NCI-H1048 (cell line): ENCODE results near the gene C10orf71.

Experiments used
- DNase-seq: peaks from one replicate; lab custom pipeline; 2025; lab: John Stamatoyannopoulos, UW

C10orf71 gene

GRCh38 chr10:49361735-49362568 is 63.0 kb downstream of the C10orf71 start:
- no peak for DNase-seq

- DNase-seq = no peak
Observed at GRCh38 chr10:49362596-49363260, 63.8 kb downstream of the C10orf71 start.

- DNase-seq = no peak
Observed at GRCh38 chr10:49363309-49364031, 64.5 kb downstream of the C10orf71 start.

GRCh38 chr10:49364051-49364450 is 65.1 kb downstream of the C10orf71 start:
- no peak for DNase-seq

GRCh38 chr10:49364747-49365146 is 65.8 kb downstream of the C10orf71 start:
- DNase-seq = no peak

- no peak for DNase-seq
Observed at GRCh38 chr10:49365275-49365674, 66.3 kb downstream of the C10orf71 start.

- no peak for DNase-seq
Observed at GRCh38 chr10:49365675-49366415, 66.9 kb downstream of the C10orf71 start.

- no peak for DNase-seq
Observed at GRCh38 chr10:49366460-49366859, 67.5 kb downstream of the C10orf71 start.

- no peak for DNase-seq
Observed at GRCh38 chr10:49367600-49367999, 68.6 kb downstream of the C10orf71 start.

GRCh38 chr10:49368256-49368655 is 69.3 kb downstream of the C10orf71 start:
- DNase-seq = no peak

- DNase-seq = no peak
Observed at GRCh38 chr10:49369216-49370162, 70.5 kb downstream of the C10orf71 start.

- no peak for DNase-seq
Observed at GRCh38 chr10:49370326-49371100, 71.5 kb downstream of the C10orf71 start.

- DNase-seq = no peak
Observed at GRCh38 chr10:49371967-49372366, 73.0 kb downstream of the C10orf71 start.

GRCh38 chr10:49373361-49373760 is 74.4 kb downstream of the C10orf71 start:
- DNase-seq = no peak

GRCh38 chr10:49374740-49375139 is 75.8 kb downstream of the C10orf71 start:
- DNase-seq = no peak

- DNase-seq = no peak
Observed at GRCh38 chr10:49375611-49376010, 76.6 kb downstream of the C10orf71 start.
